Transverse colon (tissue), 3 donors: ENCODE results near the gene MRPL41.

Source experiments
- CTCF ChIP-seq, 5 experiments: fragments of 200-600 bp in 3 of 5; fragments of 450-650 bp in 2 of 5; sonication (generic) in 3 of 5; IDR thresholded peaks; 1 replicate in 2 of 5; 2 replicates in 3 of 5; pipeline ENCODE4 v1.5.1; 2016 to 2017; ENCODE audit warnings: antibody characterized with exemption in 5 of 5, inconsistent platforms in 3 of 5, mild to moderate bottlenecking in 2 of 5, moderate library complexity in 1 of 5
- EP300 ChIP-seq: sonication (generic); formaldehyde crosslinking; IDR thresholded peaks from one replicate; pipeline ENCODE4 v1.6.1; 2017; ENCODE audit warnings: antibody characterized with exemption, low read depth
- POLR2A ChIP-seq: fragments of 450-650 bp; IDR thresholded peaks from one replicate; pipeline ENCODE4 v1.6.1; 2016; ENCODE audit warnings: antibody characterized with exemption, mild to moderate bottlenecking, moderate library complexity

- TF ChIP-seq CTCF (IDR thresholded peaks at IDR 0.05) = peak in 1 of 5 experiments; percentile 7
- TF ChIP-seq EP300 = no peak
- no peak for TF ChIP-seq POLR2A
These were observed 16.6 kb upstream of the MRPL41 start for GRCh38 chr9:137535120-137535428.
